Mononuclear cell (primary cell): Measurements from ENCODE around the gene LAMA2. TPM values are rescaled to one million over a fixed set of nuclear protein-coding genes. Genes with fewer than 3 reads are reported as not detected.

Experiments
- H3K27me3 ChIP-seq: 2 replicates; pipeline ENCODE4 v1.6.0; 2011; ENCODE audit warnings: low read length, control low read depth; ENCODE audit not compliant: insufficient read depth
- H3K4me1 ChIP-seq: 2 replicates; pipeline ENCODE4 v1.5.1; 2011; ENCODE audit warnings: mild to moderate bottlenecking, low read length, control low read depth; ENCODE audit not compliant: insufficient read depth
- H3K4me3 ChIP-seq: 2 replicates; pipeline ENCODE4 v1.5.1; 2011; ENCODE audit warnings: mild to moderate bottlenecking, low read length, moderate library complexity
- H3K9me3 ChIP-seq: 2 replicates; pipeline ENCODE4 v1.5.1; 2011; ENCODE audit warnings: low read depth, mild to moderate bottlenecking, control low read depth, low read length
- total RNA-seq: library from RNA; depleted of rRNA; stranded (reverse); fragments of >200 nt; gene quantifications from one replicate; pipeline ENCODE4 v1.2.3, GENCODE V29; 2012

Gene LAMA2
- total RNA-seq, 1 donor, result 0.63 TPM

- H3K27me3 ChIP-seq, result no peaks in the 10 kb centered on the region
- no peaks in the 10 kb centered on the region for H3K9me3 ChIP-seq
- no peaks in the 10 kb centered on the region for H3K4me1 ChIP-seq
- H3K4me3 ChIP-seq, result no peak overlapping the region
Observed at GRCh38 chr6:129324345-129324744, 441.4 kb downstream of the LAMA2 start.

DNA sequence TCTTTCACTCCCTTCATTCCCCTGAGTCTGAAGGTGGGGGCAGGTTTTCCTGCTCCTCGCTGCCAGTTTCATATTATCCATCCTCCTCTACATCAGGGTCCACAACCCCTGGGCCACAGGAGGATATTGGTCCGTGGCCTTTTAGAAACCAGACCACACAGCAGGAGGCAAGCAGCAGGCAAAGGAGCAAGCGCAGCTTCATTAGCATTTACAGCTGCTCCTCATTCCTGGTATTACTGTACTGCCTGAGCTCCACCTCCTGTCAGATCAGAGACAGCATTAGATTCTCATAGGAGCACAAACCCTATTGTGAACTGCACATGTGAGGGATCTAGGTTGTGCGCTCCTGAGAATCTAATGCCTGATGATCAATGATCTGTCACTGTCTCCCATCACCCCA lies 446.7 kb downstream of the LAMA2 start:
- no peaks in the 10 kb centered on the region for H3K4me1 ChIP-seq
- H3K9me3 ChIP-seq, result no peaks in the 10 kb centered on the region
- H3K4me3 ChIP-seq, result no peak overlapping the region
- H3K27me3 ChIP-seq, result no peaks in the 10 kb centered on the region

GRCh38 chr6:129331450-129332138 lies 448.7 kb downstream of the LAMA2 start:
- Histone ChIP-seq H3K4me3 (no peak overlapping the region), H3K4me1 (no peaks in the 10 kb centered on the region), H3K9me3 (no peaks in the 10 kb centered on the region), H3K27me3 (no peaks in the 10 kb centered on the region)

GRCh38 chr6:129335792-129336191 lies 452.9 kb downstream of the LAMA2 start:
- no peaks in the 10 kb centered on the region for H3K9me3 ChIP-seq
- H3K4me3 ChIP-seq, result no peak overlapping the region
- H3K4me1 ChIP-seq, result no peaks in the 10 kb centered on the region
- no peaks in the 10 kb centered on the region for H3K27me3 ChIP-seq

DNA sequence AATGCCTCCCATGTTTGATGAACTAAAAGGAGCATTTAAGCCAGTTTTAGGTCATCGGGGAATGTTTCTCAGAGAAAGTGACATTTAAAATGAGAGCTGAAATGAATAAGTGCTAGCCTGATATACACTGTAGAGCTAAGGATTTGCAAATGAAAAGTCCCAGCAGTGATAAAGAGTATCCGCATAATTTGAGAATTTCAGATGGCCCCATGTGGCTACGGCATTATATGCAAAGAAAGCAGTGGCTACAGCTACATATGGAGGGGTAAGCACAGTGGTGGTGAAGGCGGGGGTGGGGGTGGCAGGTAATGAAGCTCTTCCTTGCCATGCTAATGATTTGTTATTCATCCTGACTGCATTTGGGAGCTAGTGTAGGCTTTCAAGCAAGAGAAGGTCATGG lies 455.7 kb downstream of the LAMA2 start:
- no peaks in the 10 kb centered on the region for H3K27me3 ChIP-seq
- no peaks in the 10 kb centered on the region for H3K4me1 ChIP-seq
- no peak overlapping the region for H3K4me3 ChIP-seq
- H3K9me3 ChIP-seq, result no peaks in the 10 kb centered on the region

GRCh38 chr6:129340983-129341382 lies 458.0 kb downstream of the LAMA2 start:
- Histone ChIP-seq H3K27me3 (no peaks in the 10 kb centered on the region), H3K9me3 (no peaks in the 10 kb centered on the region), H3K4me3 (no peak overlapping the region), H3K4me1 (no peaks in the 10 kb centered on the region)

GRCh38 chr6:129342243-129342642 lies 459.3 kb downstream of the LAMA2 start:
- no peaks in the 10 kb centered on the region for H3K4me1 ChIP-seq
- no peaks in the 10 kb centered on the region for H3K9me3 ChIP-seq
- no peak overlapping the region for H3K4me3 ChIP-seq
- no peaks in the 10 kb centered on the region for H3K27me3 ChIP-seq

GRCh38 chr6:129342796-129343195 lies 459.9 kb downstream of the LAMA2 start:
- Histone ChIP-seq H3K4me1 (no peaks in the 10 kb centered on the region), H3K27me3 (no peaks in the 10 kb centered on the region), H3K4me3 (no peak overlapping the region), H3K9me3 (no peaks in the 10 kb centered on the region)

GRCh38 chr6:129344379-129344778 lies 461.4 kb downstream of the LAMA2 start:
- Histone ChIP-seq H3K4me3 (no peak overlapping the region), H3K9me3 (no peaks in the 10 kb centered on the region), H3K27me3 (no peaks in the 10 kb centered on the region), H3K4me1 (no peaks in the 10 kb centered on the region)

DNA sequence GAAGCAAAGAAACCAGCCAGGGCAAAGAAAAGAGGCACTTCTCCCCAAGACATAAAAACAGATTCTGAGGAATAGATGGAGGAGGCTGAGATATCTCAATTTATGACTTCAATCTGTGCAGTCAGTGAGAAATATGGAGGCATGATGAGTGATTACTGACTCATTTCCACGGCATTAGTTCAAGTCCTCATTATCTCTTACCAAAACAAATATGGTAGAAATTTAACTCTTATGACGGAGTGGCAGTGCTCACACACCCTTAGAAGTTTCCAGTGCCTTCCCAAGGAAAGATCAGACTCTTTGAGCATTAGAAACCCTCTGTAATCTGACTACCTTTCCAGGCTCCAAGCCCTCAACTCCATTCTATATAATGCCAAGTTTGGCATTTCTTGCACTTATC lies 463.0 kb downstream of the LAMA2 start:
- Histone ChIP-seq H3K9me3 (no peaks in the 10 kb centered on the region), H3K27me3 (no peaks in the 10 kb centered on the region), H3K4me1 (no peaks in the 10 kb centered on the region), H3K4me3 (no peak overlapping the region)

DNA sequence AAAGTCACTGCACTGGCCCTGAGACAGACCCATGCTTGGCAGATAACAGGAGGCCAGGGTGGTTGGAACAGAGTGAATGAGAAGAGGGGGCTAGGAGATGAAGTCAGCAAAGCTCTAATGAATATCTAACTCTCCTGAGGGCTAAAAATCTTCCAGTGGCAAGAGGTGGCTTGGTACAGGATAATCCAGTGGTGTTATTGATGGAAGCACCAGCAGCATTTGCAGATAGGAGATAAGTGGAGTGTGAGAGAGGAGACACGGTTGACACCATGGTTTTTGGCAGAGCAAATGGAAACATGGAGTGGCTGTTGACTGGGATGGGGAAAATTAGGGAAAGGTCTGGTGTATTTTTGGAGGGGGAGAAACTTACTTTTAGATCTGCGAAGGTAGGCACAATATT lies 464.0 kb downstream of the LAMA2 start:
- no peaks in the 10 kb centered on the region for H3K4me1 ChIP-seq
- no peaks in the 10 kb centered on the region for H3K27me3 ChIP-seq
- H3K9me3 ChIP-seq, result no peaks in the 10 kb centered on the region
- no peak overlapping the region for H3K4me3 ChIP-seq

DNA sequence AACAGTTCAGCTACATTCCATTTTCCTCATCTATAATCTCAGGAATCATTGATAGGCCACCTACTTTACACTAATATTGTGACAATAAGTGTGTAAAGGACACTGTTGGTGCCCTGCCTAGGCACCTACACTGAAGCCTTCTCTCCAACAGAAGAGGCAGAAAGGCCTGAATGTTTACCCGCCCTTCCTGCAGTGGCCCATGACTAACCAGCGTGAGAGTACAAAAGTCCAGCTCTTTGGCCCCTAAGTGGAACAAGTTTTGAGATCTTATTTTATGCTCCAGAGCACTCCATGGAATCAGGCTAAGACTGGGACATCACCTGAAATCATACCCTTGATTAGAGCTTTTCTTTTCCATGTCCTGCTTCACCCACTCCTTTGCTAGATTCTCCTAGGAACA lies 467.3 kb downstream of the LAMA2 start:
- Histone ChIP-seq H3K4me1 (no peaks in the 10 kb centered on the region), H3K27me3 (no peaks in the 10 kb centered on the region), H3K4me3 (no peak overlapping the region), H3K9me3 (no peaks in the 10 kb centered on the region)

DNA sequence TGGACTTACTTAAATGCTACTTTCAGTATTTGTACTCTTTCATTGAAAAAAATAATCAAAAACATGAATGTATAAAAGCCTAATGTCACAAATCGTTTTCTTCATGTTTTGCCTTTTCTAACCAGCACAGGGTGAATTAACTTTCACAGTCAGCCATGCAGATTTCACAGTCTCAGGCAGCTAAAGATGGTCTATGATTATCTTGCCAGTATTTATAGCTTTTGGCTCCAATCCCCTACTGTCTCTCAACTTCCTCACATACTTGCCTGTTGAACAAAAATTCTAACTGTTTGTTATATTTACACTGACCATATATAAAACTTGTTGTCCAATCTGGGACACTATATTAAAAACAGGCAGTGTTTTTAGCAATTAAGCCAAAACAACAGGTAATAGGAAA lies 468.9 kb downstream of the LAMA2 start:
- no peak overlapping the region for H3K4me3 ChIP-seq
- no peaks in the 10 kb centered on the region for H3K9me3 ChIP-seq
- no peaks in the 10 kb centered on the region for H3K4me1 ChIP-seq
- H3K27me3 ChIP-seq, result no peaks in the 10 kb centered on the region

GRCh38 chr6:129353067-129353466 lies 470.1 kb downstream of the LAMA2 start:
- Histone ChIP-seq H3K9me3 (no peaks in the 10 kb centered on the region), H3K4me1 (no peaks in the 10 kb centered on the region), H3K27me3 (no peaks in the 10 kb centered on the region), H3K4me3 (no peak overlapping the region)

DNA sequence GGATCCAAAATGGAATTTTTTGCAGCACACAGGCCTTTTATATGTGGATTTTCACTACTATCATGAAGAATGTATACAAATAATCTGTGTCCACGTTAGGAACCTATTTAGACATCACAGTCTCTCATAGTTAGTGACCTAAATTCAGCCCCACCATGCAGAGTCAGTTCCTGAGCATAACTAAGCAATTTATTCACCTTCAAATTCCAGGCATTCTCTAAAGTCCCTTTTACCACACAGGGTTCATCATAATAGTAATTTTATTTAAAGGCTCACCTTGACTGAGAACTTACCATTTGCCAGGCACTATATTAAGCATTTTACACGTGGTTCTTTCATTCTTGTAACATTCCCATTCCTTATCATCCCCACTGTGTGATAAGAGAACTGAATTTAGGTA lies 473.2 kb downstream of the LAMA2 start:
- Histone ChIP-seq H3K4me1 (no peaks in the 10 kb centered on the region), H3K27me3 (no peaks in the 10 kb centered on the region), H3K9me3 (no peaks in the 10 kb centered on the region), H3K4me3 (no peak overlapping the region)

GRCh38 chr6:129359811-129360681 lies 477.1 kb downstream of the LAMA2 start:
- Histone ChIP-seq H3K27me3 (no peaks in the 10 kb centered on the region), H3K4me1 (no peaks in the 10 kb centered on the region), H3K9me3 (no peaks in the 10 kb centered on the region), H3K4me3 (no peak overlapping the region)
